ENCODE measurements around the gene GPN2.
"Not testable (repeated sequence)": the region's sequence is repeated elsewhere in the genome, so short reads cannot be mapped to it uniquely, and the experiment has no call there.

GPN2 gene

GRCh38 chr1:26839339-26839722 is 50.8 kb downstream of the GPN2 start:
- no peak overlapping the region for H3K4me3 ChIP-seq (ENCODE audit: low read depth, low read length)
- TF ChIP-seq CTCF (IDR thresholded peaks at IDR 0.05; ENCODE audit: borderline replicate concordance, insufficient read depth, low read depth, low read length): no peak

- no peak overlapping the region for H3K4me3 ChIP-seq (ENCODE audit: low read depth, low read length)
- no peak for TF ChIP-seq CTCF (IDR thresholded peaks at IDR 0.05; ENCODE audit: borderline replicate concordance, insufficient read depth, low read depth, low read length)
Measured at GRCh38 chr1:26838474-26839338, 51.4 kb downstream of the GPN2 start.

GRCh38 chr1:26837665-26838064 is 52.4 kb downstream of the GPN2 start:
- not testable (repeated sequence) for H3K4me3 ChIP-seq (ENCODE audit: low read depth, low read length)

GRCh38 chr1:26833432-26834405 is 56.4 kb downstream of the GPN2 start:
- H3K4me3 ChIP-seq (ENCODE audit: low read depth, low read length): peak overlapping the region; percentile 36
- peak; percentile 50 for TF ChIP-seq CTCF (IDR thresholded peaks at IDR 0.05; ENCODE audit: borderline replicate concordance, insufficient read depth, low read depth, low read length)

GRCh38 chr1:26832249-26832960 is 57.7 kb downstream of the GPN2 start:
- TF ChIP-seq CTCF (IDR thresholded peaks at IDR 0.05; ENCODE audit: borderline replicate concordance, insufficient read depth, low read depth, low read length): no peak
- H3K4me3 ChIP-seq (ENCODE audit: low read depth, low read length): no peak overlapping the region

GRCh38 chr1:26831546-26832248 is 58.4 kb downstream of the GPN2 start:
- TF ChIP-seq CTCF (IDR thresholded peaks at IDR 0.05; ENCODE audit: borderline replicate concordance, insufficient read depth, low read depth, low read length): no peak
- H3K4me3 ChIP-seq (ENCODE audit: low read depth, low read length): no peak overlapping the region

Measured in GM12875 (cell line).